ENCODE data around the gene GDI1.

- TF ChIP-seq, protein P1, sequence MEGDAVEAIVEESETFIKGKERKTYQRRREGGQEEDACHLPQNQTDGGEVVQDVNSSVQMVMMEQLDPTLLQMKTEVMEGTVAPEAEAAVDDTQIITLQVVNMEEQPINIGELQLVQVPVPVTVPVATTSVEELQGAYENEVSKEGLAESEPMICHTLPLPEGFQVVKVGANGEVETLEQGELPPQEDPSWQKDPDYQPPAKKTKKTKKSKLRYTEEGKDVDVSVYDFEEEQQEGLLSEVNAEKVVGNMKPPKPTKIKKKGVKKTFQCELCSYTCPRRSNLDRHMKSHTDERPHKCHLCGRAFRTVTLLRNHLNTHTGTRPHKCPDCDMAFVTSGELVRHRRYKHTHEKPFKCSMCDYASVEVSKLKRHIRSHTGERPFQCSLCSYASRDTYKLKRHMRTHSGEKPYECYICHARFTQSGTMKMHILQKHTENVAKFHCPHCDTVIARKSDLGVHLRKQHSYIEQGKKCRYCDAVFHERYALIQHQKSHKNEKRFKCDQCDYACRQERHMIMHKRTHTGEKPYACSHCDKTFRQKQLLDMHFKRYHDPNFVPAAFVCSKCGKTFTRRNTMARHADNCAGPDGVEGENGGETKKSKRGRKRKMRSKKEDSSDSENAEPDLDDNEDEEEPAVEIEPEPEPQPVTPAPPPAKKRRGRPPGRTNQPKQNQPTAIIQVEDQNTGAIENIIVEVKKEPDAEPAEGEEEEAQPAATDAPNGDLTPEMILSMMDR (conservative IDR thresholded peaks at IDR 0.05), result no peak
- TF ChIP-seq EZH2 (IDR thresholded peaks at IDR 0.05; ENCODE audit: low read depth), result no peak
Observed at GRCh38 chrX:154468217-154468616, 31.3 kb downstream of the GDI1 start.

Data from PC-9 (cell line).